ENCODE results near the gene ASIC5. TPM values are rescaled to one million over a fixed set of nuclear protein-coding genes. Genes with fewer than 3 reads are reported as not detected.

The ASIC5 gene
- total RNA-seq, 1 donor from 2014 or later: not detected

GRCh38 chr4:155891058-155891457, 25.0 kb upstream of the ASIC5 start:
- no peak overlapping the region for H3K27ac Mint-ChIP-seq
- intact Hi-C loops (cut with micrococcal nuclease): no loop called here
- no peaks in the 10 kb centered on the region for H3K4me1 Mint-ChIP-seq (ENCODE audit: low read depth)
- DNase-seq (ENCODE audit: low spot score): no peak
- peaks cover 3% of the 10 kb centered on the region for H3K27me3 Mint-ChIP-seq (ENCODE audit: insufficient read depth)
- no peaks in the 10 kb centered on the region for H3K36me3 Mint-ChIP-seq (ENCODE audit: low read depth)
- H3K4me3 Mint-ChIP-seq: no peak overlapping the region
- no peaks in the 10 kb centered on the region for H3K9me3 Mint-ChIP-seq

DNA sequence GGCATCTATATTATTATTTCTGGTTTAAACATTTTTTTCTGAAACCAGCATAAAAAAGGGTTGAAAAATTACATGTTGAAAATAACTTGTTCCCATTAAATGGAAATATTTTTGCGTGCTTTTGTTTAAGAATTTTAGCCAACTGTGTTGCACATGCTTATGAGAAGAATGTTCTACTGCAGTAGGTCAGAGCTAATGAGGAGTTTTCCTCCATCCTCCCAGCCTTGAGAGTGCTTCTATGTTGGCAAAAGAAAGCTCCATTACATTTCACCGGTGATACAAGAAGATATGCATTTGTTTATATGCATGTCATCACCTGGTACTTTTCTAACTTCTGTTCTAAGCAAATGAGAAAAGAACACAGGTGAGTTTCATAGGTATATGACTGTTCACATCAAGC, 23.9 kb upstream of the ASIC5 start:
- Mint-ChIP-seq H3K27ac (no peak overlapping the region), H3K27me3 (ENCODE audit: insufficient read depth) (peaks cover 3% of the 10 kb centered on the region), H3K4me1 (ENCODE audit: low read depth) (no peaks in the 10 kb centered on the region), H3K4me3 (no peak overlapping the region), H3K9me3 (no peaks in the 10 kb centered on the region), H3K36me3 (ENCODE audit: low read depth) (no peaks in the 10 kb centered on the region)
- no peak for DNase-seq (ENCODE audit: low spot score)
- intact Hi-C loops (cut with micrococcal nuclease): no loop called here

- Mint-ChIP-seq H3K4me3 (no peak overlapping the region), H3K4me1 (ENCODE audit: low read depth) (no peaks in the 10 kb centered on the region), H3K36me3 (ENCODE audit: low read depth) (no peaks in the 10 kb centered on the region), H3K9me3 (no peaks in the 10 kb centered on the region), H3K27me3 (ENCODE audit: insufficient read depth) (peaks cover 3% of the 10 kb centered on the region), H3K27ac (no peak overlapping the region)
- intact Hi-C loops (cut with micrococcal nuclease): no loop called here
- no peak for DNase-seq (ENCODE audit: low spot score)
These were observed 23.1 kb upstream of the ASIC5 start for GRCh38 chr4:155889031-155889793.

DNA sequence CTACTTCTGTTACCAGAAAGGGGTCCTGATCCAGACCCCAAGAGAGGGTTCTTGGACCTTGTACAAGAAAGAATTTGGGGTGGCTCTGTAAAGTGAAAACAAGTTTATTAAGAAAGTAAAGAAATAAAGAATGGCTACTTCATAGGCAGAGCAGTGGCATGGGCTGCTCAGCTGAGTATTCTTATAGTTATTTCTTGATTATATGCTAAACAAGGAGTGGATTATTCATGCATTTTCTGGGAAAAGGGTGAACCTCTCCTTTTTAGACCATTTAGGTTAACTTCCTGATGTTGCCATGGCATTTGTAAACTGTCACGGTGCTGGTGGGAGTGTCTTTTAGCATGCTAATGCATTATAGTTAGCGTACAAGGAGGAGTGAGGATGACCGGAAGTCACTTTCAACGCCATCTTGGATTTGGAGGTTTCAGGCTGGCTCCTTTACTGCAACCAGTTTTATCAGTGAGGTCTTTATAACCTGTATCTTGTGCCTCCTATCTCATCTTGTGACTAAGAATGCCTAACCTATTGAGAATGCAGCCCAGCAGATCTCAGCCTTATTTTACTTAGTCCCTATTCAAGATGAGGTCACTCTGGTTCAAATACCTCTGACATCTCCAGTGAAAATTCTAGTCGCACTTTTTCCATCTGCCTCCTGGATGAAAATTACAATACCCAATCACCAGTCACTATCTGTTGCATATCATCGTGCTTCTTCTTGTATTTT, 21.9 kb upstream of the ASIC5 start:
- Mint-ChIP-seq H3K27me3 (ENCODE audit: insufficient read depth) (peaks cover 3% of the 10 kb centered on the region), H3K4me1 (ENCODE audit: low read depth) (no peaks in the 10 kb centered on the region), H3K4me3 (no peak overlapping the region), H3K27ac (no peak overlapping the region), H3K9me3 (no peaks in the 10 kb centered on the region), H3K36me3 (ENCODE audit: low read depth) (no peaks in the 10 kb centered on the region)
- intact Hi-C loops (cut with micrococcal nuclease): no loop called here
- no peak for DNase-seq (ENCODE audit: low spot score)

GRCh38 chr4:155887045-155887444, 21.0 kb upstream of the ASIC5 start:
- DNase-seq (ENCODE audit: low spot score): no peak
- H3K4me1 Mint-ChIP-seq (ENCODE audit: low read depth): no peaks in the 10 kb centered on the region
- no peak overlapping the region for H3K4me3 Mint-ChIP-seq
- H3K27me3 Mint-ChIP-seq (ENCODE audit: insufficient read depth): no peaks in the 10 kb centered on the region
- H3K36me3 Mint-ChIP-seq (ENCODE audit: low read depth): no peaks in the 10 kb centered on the region
- intact Hi-C loops (cut with micrococcal nuclease): no loop called here
- H3K27ac Mint-ChIP-seq: no peak overlapping the region
- no peaks in the 10 kb centered on the region for H3K9me3 Mint-ChIP-seq

DNA sequence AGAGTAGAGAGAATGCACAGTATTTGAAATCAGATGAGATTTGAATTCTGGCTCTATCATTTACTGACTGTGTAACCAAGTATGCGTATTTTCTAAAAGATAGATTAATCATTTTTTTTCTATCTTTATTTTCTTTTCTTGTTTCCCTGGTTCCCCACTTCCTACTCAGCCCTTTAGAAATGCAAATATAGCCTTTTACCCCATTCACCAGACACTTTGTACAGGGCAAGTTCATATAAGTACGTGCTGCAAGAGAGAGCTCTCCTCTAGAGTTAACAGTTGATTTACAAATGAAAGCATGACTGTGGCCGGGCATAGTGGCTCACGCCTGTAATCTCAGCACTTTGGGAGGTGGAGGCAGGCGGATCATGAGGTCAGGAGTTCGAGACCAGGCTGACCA, 19.6 kb upstream of the ASIC5 start:
- no peaks in the 10 kb centered on the region for H3K9me3 Mint-ChIP-seq
- DNase-seq (ENCODE audit: low spot score): no peak
- no peak overlapping the region for H3K4me3 Mint-ChIP-seq
- no peak overlapping the region for H3K27ac Mint-ChIP-seq
- intact Hi-C loops (cut with micrococcal nuclease): no loop called here
- no peaks in the 10 kb centered on the region for H3K36me3 Mint-ChIP-seq (ENCODE audit: low read depth)
- no peaks in the 10 kb centered on the region for H3K4me1 Mint-ChIP-seq (ENCODE audit: low read depth)
- no peaks in the 10 kb centered on the region for H3K27me3 Mint-ChIP-seq (ENCODE audit: insufficient read depth)

GRCh38 chr4:155883895-155884294, 17.8 kb upstream of the ASIC5 start:
- intact Hi-C loops (cut with micrococcal nuclease): no loop called here
- no peaks in the 10 kb centered on the region for H3K36me3 Mint-ChIP-seq (ENCODE audit: low read depth)
- H3K9me3 Mint-ChIP-seq: no peaks in the 10 kb centered on the region
- H3K27ac Mint-ChIP-seq: no peak overlapping the region
- no peaks in the 10 kb centered on the region for H3K27me3 Mint-ChIP-seq (ENCODE audit: insufficient read depth)
- no peak overlapping the region for H3K4me3 Mint-ChIP-seq
- DNase-seq (ENCODE audit: low spot score): no peak
- no peaks in the 10 kb centered on the region for H3K4me1 Mint-ChIP-seq (ENCODE audit: low read depth)

- Mint-ChIP-seq H3K4me3 (no peak overlapping the region), H3K27me3 (ENCODE audit: insufficient read depth) (no peaks in the 10 kb centered on the region), H3K9me3 (no peaks in the 10 kb centered on the region), H3K4me1 (ENCODE audit: low read depth) (no peaks in the 10 kb centered on the region), H3K27ac (no peak overlapping the region), H3K36me3 (ENCODE audit: low read depth) (no peaks in the 10 kb centered on the region)
- no peak for DNase-seq (ENCODE audit: low spot score)
- intact Hi-C loops (cut with micrococcal nuclease): no loop called here
These were observed 15.5 kb upstream of the ASIC5 start for GRCh38 chr4:155881555-155881954.

GRCh38 chr4:155879767-155880166, 13.7 kb upstream of the ASIC5 start:
- Mint-ChIP-seq H3K27me3 (ENCODE audit: insufficient read depth) (no peaks in the 10 kb centered on the region), H3K27ac (no peak overlapping the region), H3K4me3 (no peak overlapping the region), H3K4me1 (ENCODE audit: low read depth) (no peaks in the 10 kb centered on the region), H3K9me3 (no peaks in the 10 kb centered on the region), H3K36me3 (ENCODE audit: low read depth) (no peaks in the 10 kb centered on the region)
- intact Hi-C loops (cut with micrococcal nuclease): no loop called here
- DNase-seq (ENCODE audit: low spot score): no peak

- no peaks in the 10 kb centered on the region for H3K9me3 Mint-ChIP-seq
- no peaks in the 10 kb centered on the region for H3K27me3 Mint-ChIP-seq (ENCODE audit: insufficient read depth)
- no peak for DNase-seq (ENCODE audit: low spot score)
- no peak overlapping the region for H3K4me3 Mint-ChIP-seq
- intact Hi-C loops (cut with micrococcal nuclease): no loop called here
- no peaks in the 10 kb centered on the region for H3K36me3 Mint-ChIP-seq (ENCODE audit: low read depth)
- no peak overlapping the region for H3K27ac Mint-ChIP-seq
- H3K4me1 Mint-ChIP-seq (ENCODE audit: low read depth): no peaks in the 10 kb centered on the region
These were observed 12.5 kb upstream of the ASIC5 start for GRCh38 chr4:155878611-155879010.

- Mint-ChIP-seq H3K4me1 (ENCODE audit: low read depth) (no peaks in the 10 kb centered on the region), H3K27me3 (ENCODE audit: insufficient read depth) (no peaks in the 10 kb centered on the region), H3K4me3 (no peak overlapping the region), H3K9me3 (no peaks in the 10 kb centered on the region), H3K36me3 (ENCODE audit: low read depth) (no peaks in the 10 kb centered on the region), H3K27ac (no peak overlapping the region)
- no peak for DNase-seq (ENCODE audit: low spot score)
- intact Hi-C loops (cut with micrococcal nuclease): no loop called here
These were observed 11.9 kb upstream of the ASIC5 start for GRCh38 chr4:155877971-155878370.

DNA sequence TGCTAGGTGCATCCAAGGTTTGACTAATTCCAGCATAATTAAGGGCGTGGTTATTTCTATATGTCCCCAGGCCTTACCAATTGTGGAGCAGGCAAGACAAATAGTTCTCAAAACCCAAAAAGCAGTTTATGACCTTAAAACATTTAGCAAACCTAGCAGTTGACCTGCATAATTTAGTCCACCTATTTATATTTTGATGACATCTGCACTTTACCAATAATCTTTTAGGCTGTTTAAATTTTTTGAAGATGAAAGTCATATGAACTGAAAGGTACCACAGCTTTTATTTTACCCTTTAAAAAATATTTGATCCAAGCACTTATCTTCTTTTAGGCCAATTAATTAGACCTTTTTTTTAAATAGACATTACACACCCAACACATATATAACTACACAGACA, 9.8 kb upstream of the ASIC5 start:
- DNase-seq (ENCODE audit: low spot score): no peak
- intact Hi-C loops (cut with micrococcal nuclease): no loop called here
- no peaks in the 10 kb centered on the region for H3K4me1 Mint-ChIP-seq (ENCODE audit: low read depth)
- no peak overlapping the region for H3K27ac Mint-ChIP-seq
- no peaks in the 10 kb centered on the region for H3K27me3 Mint-ChIP-seq (ENCODE audit: insufficient read depth)
- no peak overlapping the region for H3K4me3 Mint-ChIP-seq
- no peaks in the 10 kb centered on the region for H3K36me3 Mint-ChIP-seq (ENCODE audit: low read depth)
- H3K9me3 Mint-ChIP-seq: no peaks in the 10 kb centered on the region

DNA sequence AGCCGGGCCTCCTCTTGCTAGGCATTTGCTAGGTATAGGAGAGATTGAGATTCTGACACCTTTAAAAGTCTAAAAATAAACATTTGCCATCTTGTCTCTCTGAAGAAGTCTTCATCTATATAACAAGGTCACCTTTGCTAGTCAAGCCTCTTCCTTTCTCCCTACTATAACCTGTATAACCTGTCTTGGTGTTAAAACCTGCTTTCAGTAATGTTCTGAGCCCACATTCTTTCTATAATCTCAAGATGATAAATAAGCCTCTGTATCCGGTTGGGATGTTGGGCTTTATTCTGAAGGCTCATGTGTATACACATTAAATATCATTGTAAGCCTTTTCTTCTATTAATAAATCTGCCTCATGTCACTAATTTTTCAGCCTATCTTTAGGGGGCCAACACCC, 10.2 kb downstream of the ASIC5 start:
- Mint-ChIP-seq H3K4me3 (no peak overlapping the region), H3K36me3 (ENCODE audit: low read depth) (no peaks in the 10 kb centered on the region), H3K9me3 (no peaks in the 10 kb centered on the region), H3K27ac (no peak overlapping the region), H3K27me3 (ENCODE audit: insufficient read depth) (no peaks in the 10 kb centered on the region), H3K4me1 (ENCODE audit: low read depth) (no peaks in the 10 kb centered on the region)
- DNase-seq (ENCODE audit: low spot score): no peak
- intact Hi-C loops (cut with micrococcal nuclease): no loop called here
